ENCODE results near the gene PSD.

DNA sequence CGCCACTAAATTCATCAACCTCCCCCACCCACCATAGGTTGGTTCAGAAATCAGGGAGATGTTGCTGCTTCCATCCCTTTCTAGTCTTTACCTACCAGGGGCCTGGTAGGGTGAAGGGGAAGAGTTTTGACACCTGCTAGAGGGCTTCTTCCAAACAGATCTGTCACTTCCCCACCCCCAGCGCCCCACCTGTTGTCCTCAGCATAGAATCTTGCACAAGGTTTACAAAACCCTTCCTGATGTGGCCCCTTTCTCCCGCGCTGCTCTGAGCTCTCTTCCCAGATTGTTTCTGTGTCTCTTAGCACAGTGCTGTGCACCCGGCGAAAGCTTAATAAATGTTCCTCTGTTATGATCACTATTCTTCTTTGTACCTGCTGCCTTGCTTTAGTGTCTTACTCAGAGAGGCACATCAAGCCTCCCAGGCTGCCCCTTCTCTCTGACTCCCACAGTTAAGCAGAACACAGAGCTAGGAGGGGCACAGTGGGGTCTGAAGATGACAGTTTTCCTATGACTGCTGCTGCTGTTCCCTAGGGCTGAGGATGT is 44.0 kb upstream of the PSD start:
- TF ChIP-seq, protein P1, sequence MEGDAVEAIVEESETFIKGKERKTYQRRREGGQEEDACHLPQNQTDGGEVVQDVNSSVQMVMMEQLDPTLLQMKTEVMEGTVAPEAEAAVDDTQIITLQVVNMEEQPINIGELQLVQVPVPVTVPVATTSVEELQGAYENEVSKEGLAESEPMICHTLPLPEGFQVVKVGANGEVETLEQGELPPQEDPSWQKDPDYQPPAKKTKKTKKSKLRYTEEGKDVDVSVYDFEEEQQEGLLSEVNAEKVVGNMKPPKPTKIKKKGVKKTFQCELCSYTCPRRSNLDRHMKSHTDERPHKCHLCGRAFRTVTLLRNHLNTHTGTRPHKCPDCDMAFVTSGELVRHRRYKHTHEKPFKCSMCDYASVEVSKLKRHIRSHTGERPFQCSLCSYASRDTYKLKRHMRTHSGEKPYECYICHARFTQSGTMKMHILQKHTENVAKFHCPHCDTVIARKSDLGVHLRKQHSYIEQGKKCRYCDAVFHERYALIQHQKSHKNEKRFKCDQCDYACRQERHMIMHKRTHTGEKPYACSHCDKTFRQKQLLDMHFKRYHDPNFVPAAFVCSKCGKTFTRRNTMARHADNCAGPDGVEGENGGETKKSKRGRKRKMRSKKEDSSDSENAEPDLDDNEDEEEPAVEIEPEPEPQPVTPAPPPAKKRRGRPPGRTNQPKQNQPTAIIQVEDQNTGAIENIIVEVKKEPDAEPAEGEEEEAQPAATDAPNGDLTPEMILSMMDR (IDR thresholded peaks at IDR 0.05): no peak
- no peak for TF ChIP-seq POLR2A (IDR thresholded peaks at IDR 0.05; ENCODE audit: low read depth)
- no peak for TF ChIP-seq EP300 (IDR thresholded peaks at IDR 0.05)
- no peak for TF ChIP-seq POLR2AphosphoS5 (IDR thresholded peaks at IDR 0.05)
